Upper lobe of right lung (tissue), 1 donor: Measurements from ENCODE around the gene PPIG. TPM values are rescaled to one million over a fixed set of nuclear protein-coding genes. Genes with fewer than 3 reads are reported as not detected.
"Not testable (repeated sequence)": the region's sequence is repeated elsewhere in the genome, so short reads cannot be mapped to it uniquely, and the experiment has no call there.

Experiments
- ATAC-seq: fragments of 200-7000 bp; cut with Tn5 transposase; one replicate; pipeline ENCODE4 v1.9.1; 2020; ENCODE audit warnings: mild to moderate bottlenecking, moderate library complexity
- DNase-seq: peaks from one replicate; pipeline ENCODE4 v3.0.0-alpha.2; 2020
- H3K27ac ChIP-seq: fragments of 200-600 bp; one replicate; pipeline ENCODE4 v1.8.0; 2022
- H3K27me3 ChIP-seq: fragments of 200-600 bp; one replicate; pipeline ENCODE4 v1.8.0; 2022; ENCODE audit warnings: mild to moderate bottlenecking
- H3K36me3 ChIP-seq: fragments of 200-600 bp; one replicate; pipeline ENCODE4 v1.8.0; 2022
- H3K4me1 ChIP-seq: fragments of 200-600 bp; one replicate; pipeline ENCODE4 v1.8.0; 2022
- H3K4me3 ChIP-seq: fragments of 200-600 bp; one replicate; pipeline ENCODE4 v1.8.0; 2022; ENCODE audit warnings: mild to moderate bottlenecking
- H3K9me3 ChIP-seq: fragments of 200-600 bp; one replicate; pipeline ENCODE4 v1.8.0; 2022
- intact Hi-C: fragments of 100-400 bp; cut with DNase I; formaldehyde crosslinking; loops from one replicate; pipeline ENCODE4 v1.11.0; 2022
- total RNA-seq: library from RNA; stranded (reverse); fragmentation: NEBNext Ultra II Directional; extraction: Animal tissue kit (Norgen Biotek cat#: 25700); gene quantifications from one replicate; pipeline ENCODE4 v1.2.1, GENCODE V29; 2021
- TF ChIP-seq, protein P1 (sequence below): fragments of 200-600 bp; IDR thresholded peaks from one replicate; pipeline ENCODE4 v1.8.0; 2022; ENCODE audit warnings: antibody characterized with exemption
- donor health status: DM: no; HTN: yes; CAD: no; lungs with severe emphysema.

Gene PPIG
- total RNA-seq, 1 donor from 2014 or later = 50.5 TPM

DNA sequence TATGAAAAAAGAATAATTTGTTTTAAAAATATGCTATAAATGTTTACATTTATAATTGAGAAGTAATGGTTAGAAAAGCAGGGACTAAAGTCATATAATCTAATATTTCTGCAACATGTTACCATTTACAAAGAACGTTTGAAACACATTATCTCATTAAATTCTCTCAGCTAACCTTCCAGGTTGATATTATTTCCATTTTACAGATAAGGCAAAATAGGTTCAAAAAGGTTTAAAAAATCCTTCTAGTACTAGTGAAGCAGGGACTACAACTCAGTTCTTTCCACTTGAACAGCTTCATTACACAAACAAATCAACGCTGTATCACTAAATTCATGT is 11.4 kb upstream of the PPIG start:
- DNase-seq = no peak
- Histone ChIP-seq H3K9me3 (no peaks in the 10 kb centered on the region), H3K4me1 (peaks cover 17% of the 10 kb centered on the region), H3K36me3 (peaks cover 10% of the 10 kb centered on the region), H3K4me3 (peak overlapping the region; percentile 81), H3K27ac (no peak overlapping the region), H3K27me3 (no peaks in the 10 kb centered on the region)
- TF ChIP-seq, protein P1, sequence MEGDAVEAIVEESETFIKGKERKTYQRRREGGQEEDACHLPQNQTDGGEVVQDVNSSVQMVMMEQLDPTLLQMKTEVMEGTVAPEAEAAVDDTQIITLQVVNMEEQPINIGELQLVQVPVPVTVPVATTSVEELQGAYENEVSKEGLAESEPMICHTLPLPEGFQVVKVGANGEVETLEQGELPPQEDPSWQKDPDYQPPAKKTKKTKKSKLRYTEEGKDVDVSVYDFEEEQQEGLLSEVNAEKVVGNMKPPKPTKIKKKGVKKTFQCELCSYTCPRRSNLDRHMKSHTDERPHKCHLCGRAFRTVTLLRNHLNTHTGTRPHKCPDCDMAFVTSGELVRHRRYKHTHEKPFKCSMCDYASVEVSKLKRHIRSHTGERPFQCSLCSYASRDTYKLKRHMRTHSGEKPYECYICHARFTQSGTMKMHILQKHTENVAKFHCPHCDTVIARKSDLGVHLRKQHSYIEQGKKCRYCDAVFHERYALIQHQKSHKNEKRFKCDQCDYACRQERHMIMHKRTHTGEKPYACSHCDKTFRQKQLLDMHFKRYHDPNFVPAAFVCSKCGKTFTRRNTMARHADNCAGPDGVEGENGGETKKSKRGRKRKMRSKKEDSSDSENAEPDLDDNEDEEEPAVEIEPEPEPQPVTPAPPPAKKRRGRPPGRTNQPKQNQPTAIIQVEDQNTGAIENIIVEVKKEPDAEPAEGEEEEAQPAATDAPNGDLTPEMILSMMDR = no peak
- intact Hi-C loops = no loop called here
- ATAC-seq = no peak

DNA sequence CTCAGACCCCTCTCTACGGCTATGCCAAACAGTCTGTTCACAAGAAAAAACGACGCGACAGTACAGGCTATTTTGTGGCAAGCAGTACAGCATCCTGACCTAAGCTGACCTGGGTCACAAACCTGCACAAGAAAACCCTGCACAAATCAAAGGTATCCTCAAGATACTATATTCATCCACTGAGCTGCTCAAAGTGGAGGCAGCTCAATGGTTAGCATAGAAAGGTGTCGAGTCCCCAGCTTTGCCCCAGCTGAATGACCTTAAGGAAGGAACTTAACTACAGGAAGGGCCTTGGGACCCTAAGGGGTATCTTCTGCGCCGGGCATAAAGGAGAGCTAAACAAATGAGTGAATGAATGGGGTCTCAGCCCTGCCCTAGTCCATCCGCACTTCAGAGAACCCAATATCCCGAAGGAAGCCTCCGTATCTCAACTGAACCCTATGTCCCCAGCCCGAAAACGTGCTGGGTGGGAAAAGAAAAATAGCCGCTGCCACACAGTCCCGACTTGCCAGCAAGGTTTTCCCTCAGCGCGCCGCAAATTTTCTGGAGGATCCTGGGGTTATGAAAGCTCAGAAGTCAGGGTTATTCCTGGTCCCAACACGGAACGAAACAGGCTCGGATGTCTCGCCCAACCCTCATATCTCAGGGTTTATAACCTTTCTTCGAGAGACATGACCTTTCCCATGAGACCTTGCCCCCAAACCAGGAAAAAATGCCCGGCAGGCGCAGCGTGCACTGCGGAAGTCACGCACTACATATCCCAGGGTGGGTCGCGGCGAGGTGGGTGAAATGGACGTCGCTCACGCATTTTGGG is 10.8 kb upstream of the PPIG start, which contains the start of gene FASTKD1:
Gene FASTKD1 (minus strand): TSS at position 706 of the 814 bp plus-strand sequence. CDS start 1,836 bp downstream, outside the sequence.
- Histone ChIP-seq H3K27me3 (no peaks in the 10 kb centered on the region), H3K27ac (peak within 1 kb of the TSS; percentile 78), H3K9me3 (no peaks in the 10 kb centered on the region), H3K36me3 (peaks cover 10% of the 10 kb centered on the region), H3K4me3 (peak within 1 kb of the TSS; percentile 81), H3K4me1 (peaks cover 17% of the 10 kb centered on the region)
- intact Hi-C loops = no loop called here
- DNase-seq = peak; percentile 95
- ATAC-seq = peak; percentile 100
- TF ChIP-seq, protein P1 = no peak

GRCh38 chr2:169573974-169574299 is 10.2 kb upstream of the PPIG start:
- H3K27me3 ChIP-seq = no peaks in the 10 kb centered on the region
- intact Hi-C loops = no loop called here
- TF ChIP-seq, protein P1 = no peak
- H3K9me3 ChIP-seq = no peaks in the 10 kb centered on the region
- peak overlapping the region; percentile 81 for H3K4me3 ChIP-seq
- H3K36me3 ChIP-seq = peaks cover 10% of the 10 kb centered on the region
- DNase-seq (no peak), ATAC-seq (no peak)
- H3K4me1 ChIP-seq = peaks cover 17% of the 10 kb centered on the region
- H3K27ac ChIP-seq = no peak overlapping the region

DNA sequence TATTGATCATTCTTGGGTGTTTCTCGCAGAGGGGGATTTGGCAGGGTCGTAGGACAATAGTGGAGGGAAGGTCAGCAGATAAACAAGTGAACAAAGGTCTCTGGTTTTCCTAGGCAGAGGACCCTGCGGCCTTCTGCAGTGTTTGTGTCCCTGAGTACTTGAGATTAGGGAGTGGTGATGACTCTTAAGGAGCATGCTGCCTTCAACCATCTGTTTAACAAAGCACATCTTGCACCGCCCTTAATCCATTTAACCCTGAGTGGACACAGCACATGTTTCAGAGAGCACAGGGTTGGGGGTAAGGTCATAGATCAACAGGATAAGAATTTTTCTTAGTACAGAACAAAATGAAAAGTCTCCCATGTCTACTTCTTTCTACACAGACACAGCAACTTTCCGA is 9.6 kb upstream of the PPIG start:
- ATAC-seq, H3K27ac ChIP-seq, DNase-seq, H3K27me3 ChIP-seq, H3K9me3 ChIP-seq, H3K4me3 ChIP-seq, intact Hi-C loops, H3K36me3 ChIP-seq: not testable (repeated sequence)
- H3K4me1 ChIP-seq = peaks cover 17% of the 10 kb centered on the region

GRCh38 chr2:169575264-169575663 is 8.9 kb upstream of the PPIG start:
- H3K36me3 ChIP-seq, DNase-seq, H3K4me3 ChIP-seq, ATAC-seq, H3K27ac ChIP-seq, intact Hi-C loops, H3K9me3 ChIP-seq, H3K27me3 ChIP-seq: not testable (repeated sequence)
- H3K4me1 ChIP-seq = peaks cover 17% of the 10 kb centered on the region

- Histone ChIP-seq H3K36me3 (no peaks in the 10 kb centered on the region), H3K4me3 (no peak overlapping the region), H3K4me1 (peaks cover 3% of the 10 kb centered on the region), H3K27ac (no peak overlapping the region), H3K9me3 (no peaks in the 10 kb centered on the region), H3K27me3 (no peaks in the 10 kb centered on the region)
- intact Hi-C loops = no loop called here
- TF ChIP-seq, protein P1 = no peak
- ATAC-seq (no peak), DNase-seq (no peak)
These were observed 5.1 kb upstream of the PPIG start for GRCh38 chr2:169579044-169579443.

GRCh38 chr2:169582552-169583266 is 1.4 kb upstream of the PPIG start:
- H3K9me3 ChIP-seq, ATAC-seq, H3K27ac ChIP-seq, H3K27me3 ChIP-seq, H3K4me3 ChIP-seq, DNase-seq, H3K36me3 ChIP-seq, intact Hi-C loops: not testable (repeated sequence)
- peaks cover 19% of the 10 kb centered on the region for H3K4me1 ChIP-seq
